ENCODE measurements around the gene RAMAC.

DNA sequence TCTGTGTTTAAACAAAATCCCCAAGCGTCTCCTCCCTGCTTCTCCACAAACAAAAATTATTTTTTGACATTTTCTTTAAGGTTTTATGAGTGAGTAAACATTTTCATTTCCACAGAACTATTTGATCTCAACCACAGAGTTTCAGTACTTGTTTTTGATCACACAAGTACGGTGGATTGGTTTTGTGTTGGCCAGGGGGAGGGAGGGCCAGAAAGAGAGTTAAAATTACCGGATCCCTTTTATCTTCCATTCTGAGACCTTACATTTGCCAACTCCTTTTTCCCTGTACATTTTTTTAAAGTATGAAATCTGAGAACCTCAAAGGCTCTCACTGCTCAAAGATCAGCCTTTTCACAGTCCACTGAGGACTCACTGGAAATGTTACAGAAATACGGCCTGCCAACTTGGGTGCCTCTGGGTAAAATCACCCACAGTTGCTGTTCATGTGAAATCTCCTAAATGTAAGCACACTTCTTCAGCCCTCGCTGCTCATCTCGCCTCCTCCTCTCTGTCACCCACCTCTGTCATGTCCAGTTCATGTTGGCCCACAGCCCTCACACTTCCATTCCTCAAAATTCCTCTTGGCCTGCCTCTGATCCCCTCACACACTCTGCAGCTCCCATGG, 35.2 kb upstream of the RAMAC start:
- TF ChIP-seq, protein P1, sequence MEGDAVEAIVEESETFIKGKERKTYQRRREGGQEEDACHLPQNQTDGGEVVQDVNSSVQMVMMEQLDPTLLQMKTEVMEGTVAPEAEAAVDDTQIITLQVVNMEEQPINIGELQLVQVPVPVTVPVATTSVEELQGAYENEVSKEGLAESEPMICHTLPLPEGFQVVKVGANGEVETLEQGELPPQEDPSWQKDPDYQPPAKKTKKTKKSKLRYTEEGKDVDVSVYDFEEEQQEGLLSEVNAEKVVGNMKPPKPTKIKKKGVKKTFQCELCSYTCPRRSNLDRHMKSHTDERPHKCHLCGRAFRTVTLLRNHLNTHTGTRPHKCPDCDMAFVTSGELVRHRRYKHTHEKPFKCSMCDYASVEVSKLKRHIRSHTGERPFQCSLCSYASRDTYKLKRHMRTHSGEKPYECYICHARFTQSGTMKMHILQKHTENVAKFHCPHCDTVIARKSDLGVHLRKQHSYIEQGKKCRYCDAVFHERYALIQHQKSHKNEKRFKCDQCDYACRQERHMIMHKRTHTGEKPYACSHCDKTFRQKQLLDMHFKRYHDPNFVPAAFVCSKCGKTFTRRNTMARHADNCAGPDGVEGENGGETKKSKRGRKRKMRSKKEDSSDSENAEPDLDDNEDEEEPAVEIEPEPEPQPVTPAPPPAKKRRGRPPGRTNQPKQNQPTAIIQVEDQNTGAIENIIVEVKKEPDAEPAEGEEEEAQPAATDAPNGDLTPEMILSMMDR (IDR thresholded peaks at IDR 0.05) = no peak
- TF ChIP-seq POLR2A (IDR thresholded peaks at IDR 0.05) (no peak), EP300 (IDR thresholded peaks at IDR 0.05) (no peak), POLR2AphosphoS5 (IDR thresholded peaks at IDR 0.05) (no peak)
